H9 (cell line): ENCODE results near the gene ALAD. TPM values are rescaled to one million over a fixed set of nuclear protein-coding genes. Genes with fewer than 3 reads are reported as not detected.
"Not testable (repeated sequence)": the region's sequence is repeated elsewhere in the genome, so short reads cannot be mapped to it uniquely, and the experiment has no call there.

Experiments
- DNase-seq: peaks from one replicate; pipeline ENCODE4 v3.0.0-alpha.2; 2017
- H2AFZ ChIP-seq: one replicate; pipeline ENCODE4 v1.6.1; 2013; ENCODE audit warnings: mild to moderate bottlenecking, low read length, control low read depth, moderate library complexity
- H2AK5ac ChIP-seq: 2 replicates; pipeline ENCODE4 v1.6.1; 2013; ENCODE audit warnings: low read length, control low read depth, mixed read lengths; ENCODE audit not compliant: insufficient read length
- H2BK120ac ChIP-seq: one replicate; pipeline ENCODE4 v1.6.1; 2013; ENCODE audit warnings: low read depth, mild to moderate bottlenecking, low read length, control low read depth, inconsistent platforms; ENCODE audit not compliant: poor library complexity, severe bottlenecking
- H2BK12ac ChIP-seq: 2 replicates; pipeline ENCODE4 v1.6.1; 2013; ENCODE audit warnings: low read length, control low read depth, mixed read lengths, low read depth; ENCODE audit not compliant: insufficient read length
- H2BK15ac ChIP-seq: 2 replicates; pipeline ENCODE4 v1.6.1; 2013; ENCODE audit warnings: low read depth, low read length, control low read depth
- H2BK20ac ChIP-seq: one replicate; pipeline ENCODE4 v1.6.1; 2013; ENCODE audit warnings: low read depth, mild to moderate bottlenecking, low read length, control low read depth, inconsistent platforms; ENCODE audit not compliant: poor library complexity, severe bottlenecking
- H2BK5ac ChIP-seq: 2 replicates; pipeline ENCODE4 v1.6.1; 2013; ENCODE audit warnings: low read length, control low read depth, mixed read lengths; ENCODE audit not compliant: insufficient read length
- H3K14ac ChIP-seq: 2 replicates; pipeline ENCODE4 v1.6.1; 2013; ENCODE audit warnings: low read length, control low read depth; ENCODE audit not compliant: insufficient read depth
- H3K18ac ChIP-seq: 2 replicates; pipeline ENCODE4 v1.6.1; 2013; ENCODE audit warnings: low read depth, mild to moderate bottlenecking, mixed read lengths, low read length, control low read depth; ENCODE audit not compliant: insufficient read length
- H3K23ac ChIP-seq: 2 replicates; pipeline ENCODE4 v1.6.1; 2013; ENCODE audit warnings: low read length, control low read depth, mixed read lengths, low read depth; ENCODE audit not compliant: insufficient read length
- H3K23me2 ChIP-seq: 2 replicates; pipeline ENCODE4 v1.6.1; 2013; ENCODE audit warnings: low read depth, mild to moderate bottlenecking, mixed read lengths, low read length, control low read depth; ENCODE audit not compliant: insufficient read length, poor library complexity, severe bottlenecking
- H3K27ac ChIP-seq: 2 replicates; pipeline ENCODE4 v1.5.1; 2013; ENCODE audit warnings: low read length, control low read depth, mixed read lengths, low read depth; ENCODE audit not compliant: insufficient read length
- H3K27me3 ChIP-seq: 2 replicates; pipeline ENCODE4 v1.6.1; 2013; ENCODE audit warnings: low read length, control low read depth, inconsistent platforms; ENCODE audit not compliant: insufficient read depth
- H3K4ac ChIP-seq: 2 replicates; pipeline ENCODE4 v1.6.1; 2013; ENCODE audit warnings: low read depth, mild to moderate bottlenecking, control low read depth, inconsistent platforms, low read length, moderate library complexity
- H3K4me1 ChIP-seq: 2 replicates; pipeline ENCODE4 v1.6.1; 2013; ENCODE audit warnings: low read length, control low read depth, inconsistent platforms; ENCODE audit not compliant: insufficient read depth
- H3K4me2 ChIP-seq: 2 replicates; pipeline ENCODE4 v1.6.1; 2013; ENCODE audit warnings: low read length, control low read depth, mixed read lengths; ENCODE audit not compliant: insufficient read length, insufficient read depth
- H3K56ac ChIP-seq: 2 replicates; pipeline ENCODE4 v1.6.1; 2013; ENCODE audit warnings: low read depth, mild to moderate bottlenecking, mixed read lengths, low read length, control low read depth; ENCODE audit not compliant: insufficient read length
- H3K79me1 ChIP-seq: 2 replicates; pipeline ENCODE4 v1.6.1; 2013; ENCODE audit warnings: low read depth, mild to moderate bottlenecking, moderate library complexity, low read length, control low read depth, inconsistent platforms; ENCODE audit not compliant: insufficient read depth, poor library complexity, severe bottlenecking
- H3K79me2 ChIP-seq: 2 replicates; pipeline ENCODE4 v1.6.1; 2013; ENCODE audit warnings: low read length, control low read depth, inconsistent platforms; ENCODE audit not compliant: insufficient read depth
- H3K9ac ChIP-seq: 2 replicates; pipeline ENCODE4 v1.6.1; 2013; ENCODE audit warnings: low read length, control low read depth, mixed read lengths; ENCODE audit not compliant: insufficient read length; ENCODE audit errors: extremely low read depth
- H3K9me3 ChIP-seq: one replicate; pipeline ENCODE4 v1.6.1; 2013; ENCODE audit warnings: low read depth, low read length, inconsistent platforms; ENCODE audit not compliant: control insufficient read depth
- H3T11ph ChIP-seq: one replicate; pipeline ENCODE4 v1.6.1; 2013; ENCODE audit warnings: mild to moderate bottlenecking, low read length, control low read depth, inconsistent platforms
- H4K20me1 ChIP-seq: one replicate; pipeline ENCODE4 v1.6.1; 2013; ENCODE audit not compliant: control insufficient read depth, insufficient read length, insufficient read depth
- H4K5ac ChIP-seq: 2 replicates; pipeline ENCODE4 v1.6.1; 2013; ENCODE audit warnings: low read depth, mild to moderate bottlenecking, mixed read lengths, low read length, control low read depth; ENCODE audit not compliant: insufficient read length
- H4K8ac ChIP-seq: replicated peaks from 2 replicates; pipeline ENCODE4 v1.6.1; 2013; ENCODE audit warnings: low read length, control low read depth, mixed read lengths, low read depth; ENCODE audit not compliant: insufficient read length
- H4K91ac ChIP-seq: 2 replicates; pipeline ENCODE4 v1.6.1; 2013; ENCODE audit warnings: low read depth, mild to moderate bottlenecking, moderate library complexity, mixed read lengths, low read length, control low read depth; ENCODE audit not compliant: insufficient read length
- H3K27ac Mint-ChIP-seq, 3 experiments: 2 replicates in 2 of 3; 3 replicates in 1 of 3; pipeline ENCODE4 v1.8.0; 2020 to 2021; ENCODE audit warnings: mixed read lengths in 3 of 3, mild to moderate bottlenecking in 1 of 3, moderate library complexity in 1 of 3
- H3K27me3 Mint-ChIP-seq: 2 replicates; pipeline ENCODE4 v1.8.0; 2021; ENCODE audit warnings: low read depth, mild to moderate bottlenecking, moderate library complexity, mixed read lengths
- H3K36me3 Mint-ChIP-seq, 3 experiments: 2 replicates in 2 of 3; 3 replicates in 1 of 3; pipeline ENCODE4 v1.8.0; 2020 to 2021; ENCODE audit warnings: low read depth in 3 of 3, mixed read lengths in 3 of 3; ENCODE audit not compliant: insufficient read depth in 1 of 3
- H3K4me1 Mint-ChIP-seq, 2 experiments: 2 replicates each; pipeline ENCODE4 v1.8.0; 2020; ENCODE audit warnings: mixed read lengths in 2 of 2
- H3K4me3 Mint-ChIP-seq, 2 experiments: 2 replicates in 1 of 2; 3 replicates in 1 of 2; pipeline ENCODE4 v1.8.0; 2020 to 2021; ENCODE audit warnings: mild to moderate bottlenecking in 2 of 2, mixed read lengths in 2 of 2, moderate library complexity in 1 of 2
- H3K9me3 Mint-ChIP-seq, 2 experiments: 2 replicates in 1 of 2; 3 replicates in 1 of 2; pipeline ENCODE4 v1.8.0; 2020; ENCODE audit warnings: mild to moderate bottlenecking in 2 of 2, mixed read lengths in 2 of 2, moderate library complexity in 1 of 2
- WGBS: extraction: QIAGEN DNeasy Blood & Tissue Kit; methylation state at CpG from one replicate; pipeline ENCODE4 v1.1.7; 2013; ENCODE audit warnings: missing lambda C conversion rate, low lambda C conversion rate, mixed read lengths; ENCODE audit not compliant: insufficient read length; ENCODE audit errors: extremely low coverage; 5-methylcytosine and 5-hydroxymethylcytosine counted together
- total RNA-seq: library from RNA; stranded (reverse); gene quantifications from 2 replicates; pipeline ENCODE4 v1.2.1, GENCODE V29; 2021

ALAD gene
- total RNA-seq, 1 experiment from 2014 or later, result 13.2 TPM

- not testable (repeated sequence) for H4K5ac ChIP-seq, H2BK15ac ChIP-seq, H3K14ac ChIP-seq, H2BK120ac ChIP-seq, H3K27ac ChIP-seq, H3K23me2 ChIP-seq, H3K23ac ChIP-seq, H4K91ac ChIP-seq, H2AK5ac ChIP-seq, H4K8ac ChIP-seq, H3K27ac Mint-ChIP-seq, H3K56ac ChIP-seq, H3K27me3 Mint-ChIP-seq, H3K79me2 ChIP-seq, H2BK12ac ChIP-seq, H3K9me3 Mint-ChIP-seq, H3K4me1 ChIP-seq, H3K4ac ChIP-seq, H4K20me1 ChIP-seq, H3K9me3 ChIP-seq, H3K18ac ChIP-seq, H3K9ac ChIP-seq, H2AFZ ChIP-seq, H3K4me3 Mint-ChIP-seq, DNase-seq, H3K4me2 ChIP-seq, H3K27me3 ChIP-seq, H3T11ph ChIP-seq, H2BK20ac ChIP-seq, H3K79me1 ChIP-seq, H2BK5ac ChIP-seq
- Mint-ChIP-seq H3K4me1 (peaks cover 3 to 18% of the 10 kb centered on the region in 2 experiments), H3K36me3 (peaks cover 0 to 13% (median 10%) of the 10 kb centered on the region in 3 experiments; a peak in 4 of 7 replicates)
- WGBS, result no CpG with 5 or more reads among the region's 24 CpGs
Observed at GRCh38 chr9:113379094-113379828, 21.8 kb downstream of the ALAD start.
